ENCODE data around the gene SUCLG2.
"Not testable (repeated sequence)": the region's sequence is repeated elsewhere in the genome, so short reads cannot be mapped to it uniquely, and the experiment has no call there.

SUCLG2 gene

DNA sequence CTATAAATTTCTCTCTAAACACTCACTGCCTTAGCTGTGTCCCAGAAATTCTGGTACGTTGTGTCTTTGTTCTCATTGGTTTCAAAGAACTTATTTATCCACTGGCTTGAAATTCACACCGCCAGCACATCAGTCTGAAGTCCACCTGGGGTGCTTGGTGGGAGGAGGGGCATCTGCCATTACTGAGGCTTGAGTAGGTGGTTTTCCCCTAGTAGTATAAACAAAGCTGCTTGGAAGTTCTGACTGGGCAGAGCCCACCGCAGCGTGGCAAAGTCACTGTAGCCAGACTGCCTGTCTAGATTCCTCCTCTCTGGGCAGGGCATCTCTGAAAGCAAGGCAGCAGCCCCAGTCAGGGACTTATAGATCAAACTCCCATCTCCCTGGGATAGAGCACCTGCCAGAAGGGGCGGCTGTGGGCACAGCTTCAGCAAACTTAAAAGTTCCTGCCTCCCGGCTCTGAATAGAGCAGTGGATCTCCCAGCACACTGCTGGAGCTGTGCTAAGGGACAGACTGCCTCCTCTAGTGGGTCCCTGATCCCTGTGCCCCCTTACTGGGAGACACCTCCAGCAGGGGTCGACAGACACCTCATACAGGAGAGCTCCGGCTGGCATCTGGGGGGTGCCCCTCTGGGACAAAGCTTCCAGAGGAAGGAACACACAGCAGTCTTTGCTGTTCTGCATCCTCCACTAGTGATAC is 114.1 kb downstream of the SUCLG2 start:
- no peaks in the 10 kb centered on the region for H3K27me3 Mint-ChIP-seq (ENCODE audit: low read depth)
- no peak overlapping the region for H3K27ac Mint-ChIP-seq
- peaks cover 23% of the 10 kb centered on the region for H3K36me3 Mint-ChIP-seq (ENCODE audit: low read depth)
- H3K9me3 Mint-ChIP-seq, result peaks cover 31% of the 10 kb centered on the region
- no peak overlapping the region for H3K4me3 Mint-ChIP-seq
- peaks cover 6% of the 10 kb centered on the region for H3K4me1 Mint-ChIP-seq (ENCODE audit: low read depth)

DNA sequence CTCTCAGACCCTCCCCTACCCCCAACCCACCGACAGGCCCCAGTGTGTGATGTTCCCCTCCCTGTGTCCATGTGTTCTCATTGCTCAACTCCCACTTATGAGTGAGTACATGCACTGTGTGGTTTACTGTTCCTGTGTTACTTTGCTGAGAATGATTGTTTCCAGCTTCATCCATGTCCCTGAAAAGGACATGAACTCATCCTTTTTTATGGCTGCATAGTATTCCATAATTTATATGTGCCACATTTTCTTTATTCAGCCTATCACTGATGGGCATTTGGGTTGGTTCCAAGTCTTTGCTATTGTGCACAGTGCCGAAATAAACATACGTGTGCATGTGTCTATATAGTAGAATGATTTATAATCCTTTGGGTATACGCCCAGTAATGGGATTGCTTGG is 117.2 kb downstream of the SUCLG2 start:
- not testable (repeated sequence) for H3K4me3 Mint-ChIP-seq; H3K27me3 Mint-ChIP-seq (ENCODE audit: low read depth); H3K27ac Mint-ChIP-seq; H3K4me1 Mint-ChIP-seq (ENCODE audit: low read depth)
- Mint-ChIP-seq H3K9me3 (peaks cover 26% of the 10 kb centered on the region), H3K36me3 (ENCODE audit: low read depth) (peaks cover 17% of the 10 kb centered on the region)

DNA sequence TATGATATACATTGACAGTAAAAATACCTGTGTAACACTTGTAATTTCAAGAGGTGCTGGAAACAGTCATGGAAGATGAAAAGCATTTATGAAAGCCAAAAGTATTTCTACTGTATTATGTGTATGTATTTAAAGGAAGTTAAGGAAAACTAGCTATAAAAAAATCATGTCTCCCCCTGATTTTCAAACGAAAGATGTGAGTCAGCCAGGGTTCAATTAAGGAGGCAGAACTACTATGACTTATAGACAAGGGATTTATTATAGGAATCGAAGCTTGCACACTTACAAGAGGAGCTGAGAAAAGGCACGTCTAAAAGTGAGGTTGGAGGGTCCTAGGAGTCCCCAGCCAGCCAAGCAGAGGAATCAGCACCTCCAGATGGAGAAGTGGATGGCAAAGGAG is 119.4 kb downstream of the SUCLG2 start:
- no peak overlapping the region for H3K4me3 Mint-ChIP-seq
- H3K27ac Mint-ChIP-seq, result no peak overlapping the region
- peaks cover 12% of the 10 kb centered on the region for H3K9me3 Mint-ChIP-seq
- no peaks in the 10 kb centered on the region for H3K27me3 Mint-ChIP-seq (ENCODE audit: low read depth)
- H3K36me3 Mint-ChIP-seq (ENCODE audit: low read depth), result peaks cover 8% of the 10 kb centered on the region
- peaks cover 4% of the 10 kb centered on the region for H3K4me1 Mint-ChIP-seq (ENCODE audit: low read depth)

DNA sequence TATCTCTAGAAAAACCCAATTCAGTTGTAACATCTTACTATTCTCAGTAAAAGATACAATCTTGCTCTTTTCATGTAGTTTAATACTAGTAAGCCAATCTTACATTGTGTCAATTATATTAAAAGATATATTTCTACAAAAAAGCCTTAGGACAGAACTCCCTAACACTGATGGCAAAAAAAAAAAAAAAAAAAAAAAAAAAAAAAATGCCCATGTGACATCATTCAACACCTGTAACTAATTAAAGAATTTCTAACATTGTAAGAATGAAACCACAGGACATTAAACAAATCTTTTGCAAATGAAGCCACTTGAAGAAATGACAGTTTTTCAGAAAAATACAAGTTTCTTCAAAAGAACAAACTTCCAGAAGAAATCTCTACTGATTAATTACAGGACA is 119.8 kb downstream of the SUCLG2 start:
- Mint-ChIP-seq H3K9me3 (peaks cover 11% of the 10 kb centered on the region), H3K27me3 (ENCODE audit: low read depth) (no peaks in the 10 kb centered on the region), H3K4me1 (ENCODE audit: low read depth) (peaks cover 4% of the 10 kb centered on the region), H3K4me3 (no peak overlapping the region), H3K36me3 (ENCODE audit: low read depth) (peaks cover 4% of the 10 kb centered on the region), H3K27ac (no peak overlapping the region)

DNA sequence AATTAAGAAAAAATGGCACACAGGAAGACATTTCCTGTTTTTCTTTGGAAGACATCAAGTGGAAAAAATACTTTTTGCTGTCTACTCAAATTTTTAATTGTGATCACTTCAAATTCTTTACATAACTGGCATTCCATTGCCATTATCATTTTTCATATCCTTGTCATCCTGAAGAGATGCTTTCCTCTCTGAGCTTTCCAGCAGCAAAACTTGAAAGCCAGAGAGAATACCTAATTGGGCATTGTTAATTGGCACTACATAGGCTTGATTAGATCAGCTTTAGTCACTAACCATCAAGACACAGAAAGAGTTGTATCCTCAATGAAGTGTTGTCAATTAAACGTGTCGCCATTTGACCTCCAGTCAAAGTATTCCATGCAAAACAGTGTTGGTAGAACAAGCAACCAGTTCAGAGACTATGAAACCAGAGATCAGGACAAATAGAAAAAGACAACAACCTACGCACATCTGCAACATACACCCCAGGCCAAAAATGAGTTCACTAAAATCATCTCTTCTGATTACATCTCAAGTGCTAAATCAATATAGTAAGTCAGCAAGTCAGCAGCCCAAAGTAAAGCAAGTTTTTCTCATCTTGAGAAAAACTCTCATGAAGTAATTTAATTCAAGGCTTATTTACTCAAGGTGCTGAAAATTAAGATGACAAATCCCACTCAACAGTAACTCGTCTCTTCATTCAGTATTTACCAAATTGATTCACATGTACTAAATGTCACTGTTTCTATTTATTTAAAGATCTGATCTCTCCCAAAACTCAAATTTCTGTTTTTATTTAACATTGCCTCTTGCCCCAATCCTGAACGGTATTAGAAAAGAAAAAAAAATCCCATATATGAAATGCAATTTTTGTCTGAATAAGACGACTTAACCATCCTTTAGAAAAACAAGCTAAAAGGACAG is 123.0 kb downstream of the SUCLG2 start:
- peaks cover 3% of the 10 kb centered on the region for H3K9me3 Mint-ChIP-seq
- H3K27me3 Mint-ChIP-seq (ENCODE audit: low read depth), result no peaks in the 10 kb centered on the region
- H3K36me3 Mint-ChIP-seq (ENCODE audit: low read depth), result peaks cover 28% of the 10 kb centered on the region
- no peak overlapping the region for H3K4me3 Mint-ChIP-seq
- H3K4me1 Mint-ChIP-seq (ENCODE audit: low read depth), result peaks cover 6% of the 10 kb centered on the region
- H3K27ac Mint-ChIP-seq, result no peak overlapping the region

DNA sequence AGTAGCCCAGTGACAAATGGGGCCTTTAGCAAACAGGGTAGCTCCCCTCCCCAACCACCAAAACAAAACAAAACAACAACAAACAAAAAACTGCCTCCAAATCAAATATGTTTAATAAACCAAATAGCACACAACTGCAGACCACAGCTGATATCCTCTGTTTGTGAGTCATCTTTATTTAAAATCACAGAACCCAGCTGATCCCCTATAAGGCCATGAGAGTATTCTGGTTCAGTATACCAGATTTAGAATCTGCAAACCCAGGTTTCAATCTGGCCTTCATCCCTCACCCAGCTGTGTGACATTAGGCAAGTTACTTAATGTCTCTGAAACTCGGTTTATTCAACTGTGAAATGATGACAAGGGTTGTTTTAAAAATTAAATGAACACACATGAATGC is 124.5 kb downstream of the SUCLG2 start:
- Mint-ChIP-seq H3K27me3 (ENCODE audit: low read depth) (no peaks in the 10 kb centered on the region), H3K27ac (no peak overlapping the region), H3K4me3 (no peak overlapping the region), H3K4me1 (ENCODE audit: low read depth) (peaks cover 3% of the 10 kb centered on the region), H3K36me3 (ENCODE audit: low read depth) (peaks cover 35% of the 10 kb centered on the region), H3K9me3 (peaks cover 3% of the 10 kb centered on the region)

DNA sequence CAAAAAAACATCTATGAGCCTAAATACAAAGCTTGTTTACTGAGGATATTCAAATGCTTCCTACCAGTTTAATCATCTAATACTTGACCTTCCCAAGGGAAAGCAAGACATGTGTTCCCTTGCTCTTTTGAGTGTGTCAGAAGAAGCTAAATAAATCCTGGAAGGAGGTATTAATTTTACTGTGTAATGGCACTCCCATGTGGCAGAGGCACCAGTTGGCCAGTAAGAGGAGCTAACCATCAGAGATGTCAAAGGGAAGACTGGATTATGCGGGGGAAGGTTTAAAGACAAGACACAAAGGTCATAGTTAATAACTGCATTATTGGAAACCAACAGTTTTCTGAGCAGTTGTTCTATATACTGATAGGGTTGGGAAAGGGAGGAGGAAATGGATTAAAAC is 125.1 kb downstream of the SUCLG2 start:
- H3K27me3 Mint-ChIP-seq (ENCODE audit: low read depth), result no peaks in the 10 kb centered on the region
- H3K36me3 Mint-ChIP-seq (ENCODE audit: low read depth), result peaks cover 40% of the 10 kb centered on the region
- H3K4me3 Mint-ChIP-seq, result no peak overlapping the region
- peaks cover 3% of the 10 kb centered on the region for H3K9me3 Mint-ChIP-seq
- H3K4me1 Mint-ChIP-seq (ENCODE audit: low read depth), result peaks cover 3% of the 10 kb centered on the region
- no peak overlapping the region for H3K27ac Mint-ChIP-seq

DNA sequence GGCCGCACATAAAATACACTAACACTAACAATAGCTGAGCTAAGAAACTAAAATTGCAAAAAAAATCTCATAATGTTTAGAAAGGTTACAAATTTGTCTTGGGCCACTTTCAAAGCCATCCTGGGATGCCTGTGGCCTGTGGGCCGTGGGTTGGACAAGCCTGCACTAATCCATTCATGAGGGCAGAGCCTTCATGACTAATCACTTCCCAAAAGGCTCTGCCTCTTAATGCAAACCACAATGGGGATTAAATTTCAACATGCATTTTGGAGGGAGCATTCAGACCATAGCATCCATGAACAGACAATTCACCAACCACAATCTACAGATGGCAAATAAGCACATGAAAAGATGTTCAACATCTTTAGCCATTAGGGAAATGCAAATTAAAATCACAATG is 128.2 kb downstream of the SUCLG2 start:
- H3K27me3 Mint-ChIP-seq (ENCODE audit: low read depth), result no peaks in the 10 kb centered on the region
- peaks cover 3% of the 10 kb centered on the region for H3K4me1 Mint-ChIP-seq (ENCODE audit: low read depth)
- H3K36me3 Mint-ChIP-seq (ENCODE audit: low read depth), result peaks cover 36% of the 10 kb centered on the region
- H3K27ac Mint-ChIP-seq, result no peak overlapping the region
- no peaks in the 10 kb centered on the region for H3K9me3 Mint-ChIP-seq
- no peak overlapping the region for H3K4me3 Mint-ChIP-seq

DNA sequence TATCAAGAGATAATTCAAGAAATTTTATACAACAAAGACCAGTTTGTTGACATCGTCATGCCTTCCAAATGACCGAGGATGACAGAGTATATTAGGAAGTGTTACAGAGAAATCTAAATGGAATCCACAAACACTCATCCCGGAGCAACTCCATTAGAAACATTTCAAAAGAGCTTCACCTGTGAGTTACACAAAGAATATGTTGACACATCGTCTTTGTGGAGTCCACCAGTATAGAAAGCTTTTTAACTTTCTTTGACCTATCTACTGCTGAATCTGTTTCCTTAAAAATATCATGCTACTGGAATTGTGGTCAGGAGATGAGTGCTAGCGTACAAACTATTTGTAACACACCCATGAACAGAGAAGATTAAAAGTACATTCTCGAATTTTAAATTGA is 130.4 kb downstream of the SUCLG2 start:
- Mint-ChIP-seq H3K27ac (no peak overlapping the region), H3K4me1 (ENCODE audit: low read depth) (no peaks in the 10 kb centered on the region), H3K27me3 (ENCODE audit: low read depth) (no peaks in the 10 kb centered on the region), H3K9me3 (no peaks in the 10 kb centered on the region), H3K4me3 (no peak overlapping the region), H3K36me3 (ENCODE audit: low read depth) (peaks cover 35% of the 10 kb centered on the region)

DNA sequence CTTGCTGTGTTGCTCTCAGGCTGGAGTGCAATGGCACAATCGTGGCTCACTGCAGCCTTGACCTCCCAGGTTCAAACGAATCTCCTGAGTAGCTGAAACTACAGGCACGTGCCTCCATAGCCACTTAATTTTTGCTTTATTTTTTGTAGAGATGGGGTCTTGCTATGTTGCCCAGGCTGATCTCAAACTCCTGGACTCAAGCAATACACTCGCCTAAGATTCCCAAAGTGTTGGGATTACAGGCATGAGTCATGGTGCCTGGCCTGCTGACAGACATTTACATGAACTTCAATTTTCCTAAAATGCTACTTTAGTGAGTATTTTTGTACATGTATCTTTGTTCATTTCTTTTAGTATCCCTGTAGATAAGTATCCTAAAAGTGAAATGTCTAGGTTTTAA is 132.3 kb downstream of the SUCLG2 start:
- Mint-ChIP-seq H3K27me3 (ENCODE audit: low read depth) (no peaks in the 10 kb centered on the region), H3K4me3 (no peak overlapping the region), H3K4me1 (ENCODE audit: low read depth) (no peaks in the 10 kb centered on the region), H3K36me3 (ENCODE audit: low read depth) (peaks cover 27% of the 10 kb centered on the region), H3K27ac (no peak overlapping the region), H3K9me3 (no peaks in the 10 kb centered on the region)

DNA sequence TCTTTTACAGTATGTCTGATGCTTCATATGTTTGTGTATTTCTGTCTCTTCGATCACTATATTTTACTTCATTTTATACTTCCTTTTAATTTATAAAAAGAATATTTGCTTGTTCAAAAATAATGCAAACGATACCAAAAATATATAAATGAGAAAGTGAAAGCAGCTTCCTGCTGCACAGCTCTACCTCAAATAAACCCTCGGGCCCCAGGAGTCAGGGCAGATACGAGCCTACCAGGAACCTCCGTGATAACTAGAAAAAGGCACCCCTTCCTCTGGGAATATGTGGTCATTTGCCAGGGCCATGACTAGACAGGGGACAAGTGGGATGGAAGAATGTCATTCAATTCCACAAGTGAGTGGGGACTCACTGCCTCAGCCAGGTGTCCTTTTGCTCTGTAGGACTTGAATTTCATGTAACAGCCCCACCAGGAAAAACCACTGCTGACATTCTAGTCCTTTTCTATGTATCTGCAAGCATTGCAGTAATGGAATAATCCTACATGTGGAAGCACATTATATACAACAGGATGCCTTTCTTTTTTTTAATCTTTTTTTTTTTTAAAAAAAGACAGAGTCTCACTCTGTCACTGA is 133.3 kb downstream of the SUCLG2 start:
- H3K4me1 Mint-ChIP-seq (ENCODE audit: low read depth), result no peaks in the 10 kb centered on the region
- no peaks in the 10 kb centered on the region for H3K9me3 Mint-ChIP-seq
- no peaks in the 10 kb centered on the region for H3K27me3 Mint-ChIP-seq (ENCODE audit: low read depth)
- peaks cover 21% of the 10 kb centered on the region for H3K36me3 Mint-ChIP-seq (ENCODE audit: low read depth)
- H3K4me3 Mint-ChIP-seq, result no peak overlapping the region
- H3K27ac Mint-ChIP-seq, result no peak overlapping the region

DNA sequence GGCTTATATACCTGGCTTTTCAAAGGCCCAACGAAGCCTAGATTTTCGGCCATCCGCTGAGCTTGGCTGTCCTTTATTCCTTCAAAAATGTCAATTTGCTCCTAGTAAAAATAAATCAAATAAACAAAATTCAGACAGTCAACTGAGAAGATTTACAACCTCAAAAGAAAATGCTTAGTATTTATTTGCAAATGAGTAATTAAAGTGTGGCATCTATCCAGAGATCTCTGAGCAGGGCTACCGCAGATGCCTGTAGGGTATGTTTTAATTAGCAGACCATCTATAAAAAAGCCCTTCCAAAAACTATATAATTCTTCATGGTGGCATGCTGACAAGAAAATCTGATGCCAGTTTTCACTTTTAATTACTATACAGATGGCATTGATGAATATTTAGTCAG is 136.2 kb downstream of the SUCLG2 start:
- H3K27me3 Mint-ChIP-seq (ENCODE audit: low read depth), result no peaks in the 10 kb centered on the region
- no peaks in the 10 kb centered on the region for H3K4me1 Mint-ChIP-seq (ENCODE audit: low read depth)
- no peak overlapping the region for H3K4me3 Mint-ChIP-seq
- H3K27ac Mint-ChIP-seq, result no peak overlapping the region
- no peaks in the 10 kb centered on the region for H3K9me3 Mint-ChIP-seq
- H3K36me3 Mint-ChIP-seq (ENCODE audit: low read depth), result peaks cover 25% of the 10 kb centered on the region

DNA sequence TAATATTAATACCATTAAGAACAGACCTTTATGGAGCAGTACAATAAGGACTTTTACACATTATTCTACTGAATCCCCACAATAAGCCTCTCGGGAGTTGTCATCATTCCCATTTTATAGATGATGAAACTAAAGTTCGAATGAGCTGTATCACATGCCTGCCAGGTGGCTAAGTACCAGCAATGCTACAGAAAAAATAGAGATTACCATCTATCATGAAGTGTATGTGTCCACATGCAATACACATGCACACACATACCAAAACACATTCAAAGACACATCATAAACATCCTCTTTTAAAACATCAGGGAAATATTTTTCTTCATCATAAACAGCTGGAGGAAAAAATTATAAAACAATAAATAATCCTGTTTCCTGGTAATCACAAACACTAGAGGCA is 136.6 kb downstream of the SUCLG2 start:
- H3K36me3 Mint-ChIP-seq (ENCODE audit: low read depth), result peaks cover 28% of the 10 kb centered on the region
- no peaks in the 10 kb centered on the region for H3K9me3 Mint-ChIP-seq
- no peak overlapping the region for H3K4me3 Mint-ChIP-seq
- H3K27ac Mint-ChIP-seq, result no peak overlapping the region
- no peaks in the 10 kb centered on the region for H3K27me3 Mint-ChIP-seq (ENCODE audit: low read depth)
- no peaks in the 10 kb centered on the region for H3K4me1 Mint-ChIP-seq (ENCODE audit: low read depth)

DNA sequence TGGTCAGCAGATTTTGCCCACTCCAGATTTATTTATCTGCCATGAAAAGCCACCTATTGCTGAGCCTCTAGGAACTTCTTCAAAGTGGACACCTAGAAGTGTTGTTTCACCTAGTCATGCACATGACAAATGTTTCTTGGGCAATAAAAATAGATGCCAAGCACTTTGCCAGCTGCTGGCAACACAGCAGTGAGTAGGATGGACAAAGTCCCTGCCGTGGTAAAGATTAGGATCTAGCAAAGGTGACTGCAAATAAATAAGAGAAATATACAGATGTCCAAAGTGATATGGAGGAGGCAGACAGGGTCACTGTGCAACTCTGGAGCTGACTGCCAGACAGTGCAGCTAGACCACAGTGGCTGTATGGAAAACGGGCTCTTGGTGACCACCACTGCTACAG is 137.9 kb downstream of the SUCLG2 start:
- no peak overlapping the region for H3K27ac Mint-ChIP-seq
- no peaks in the 10 kb centered on the region for H3K27me3 Mint-ChIP-seq (ENCODE audit: low read depth)
- H3K36me3 Mint-ChIP-seq (ENCODE audit: low read depth), result peaks cover 30% of the 10 kb centered on the region
- no peaks in the 10 kb centered on the region for H3K4me1 Mint-ChIP-seq (ENCODE audit: low read depth)
- no peak overlapping the region for H3K4me3 Mint-ChIP-seq
- no peaks in the 10 kb centered on the region for H3K9me3 Mint-ChIP-seq

DNA sequence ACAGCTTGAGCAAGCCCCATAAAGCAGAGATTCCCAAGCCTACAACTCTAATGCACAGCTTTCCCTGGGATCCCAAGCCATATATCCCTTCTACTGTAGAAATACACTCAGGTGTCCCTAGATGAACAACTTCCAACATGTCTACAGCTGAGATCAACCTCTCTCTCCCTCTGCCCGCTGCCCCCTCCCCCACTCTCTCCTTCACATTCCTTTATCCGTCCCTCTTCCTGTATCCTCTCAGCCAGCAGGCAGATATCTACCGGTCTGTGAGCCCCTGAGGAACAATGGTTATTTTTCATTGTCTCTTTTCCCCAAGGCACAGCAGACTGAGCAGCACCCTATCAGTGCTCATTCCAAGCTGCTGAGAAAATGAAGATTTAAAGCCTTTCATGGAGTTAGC is 138.6 kb downstream of the SUCLG2 start:
- H3K27me3 Mint-ChIP-seq (ENCODE audit: low read depth), result no peaks in the 10 kb centered on the region
- H3K27ac Mint-ChIP-seq, result no peak overlapping the region
- no peaks in the 10 kb centered on the region for H3K4me1 Mint-ChIP-seq (ENCODE audit: low read depth)
- H3K36me3 Mint-ChIP-seq (ENCODE audit: low read depth), result peaks cover 30% of the 10 kb centered on the region
- no peaks in the 10 kb centered on the region for H3K9me3 Mint-ChIP-seq
- no peak overlapping the region for H3K4me3 Mint-ChIP-seq
